SH-SY5Y (cell line): Measurements from ENCODE around the gene LIMA1.

Experiments used
- GATA2 ChIP-seq: IDR thresholded peaks from 2 replicates; pipeline ENCODE4 v1.6.1; 2011; ENCODE audit warnings: mild to moderate bottlenecking, low read depth, low read length
- GATA3 ChIP-seq: IDR thresholded peaks from 2 replicates; pipeline ENCODE4 v1.6.1; 2011; ENCODE audit warnings: low read depth, mild to moderate bottlenecking, low read length, moderate library complexity

GRCh38 chr12:50197297-50197727, 86.0 kb downstream of the LIMA1 start:
- no peak for TF ChIP-seq GATA2
- TF ChIP-seq GATA3 = no peak
